ENCODE measurements around the gene BCL7A. TPM values are rescaled to one million over a fixed set of nuclear protein-coding genes. Genes with fewer than 3 reads are reported as not detected.

The BCL7A gene
- total and polyA plus RNA-seq, 2 experiments from 2014 or later: 12.7 to 14.9 TPM

GRCh38 chr12:122072031-122072970, 50.6 kb downstream of the BCL7A start:
- H2AFZ ChIP-seq: no peak overlapping the region
- no peaks in the 10 kb centered on the region for H3K9me2 ChIP-seq (ENCODE audit: insufficient read depth)
- H4K20me1 ChIP-seq (replicated peaks; ENCODE audit: insufficient read depth): no peaks in the 10 kb centered on the region
- no peak overlapping the region for H3K27ac Mint-ChIP-seq
- peak; percentile 38 for ATAC-seq
- peaks cover 12% of the 10 kb centered on the region; the same call in 2 of the 3 replicates for H3K36me3 Mint-ChIP-seq (ENCODE audit: low read depth)
- no peaks in the 10 kb centered on the region for H3K4me1 ChIP-seq (ENCODE audit: insufficient read depth)
- H3K9me3 Mint-ChIP-seq: no peaks in the 10 kb centered on the region
- no peak overlapping the region for H3K4me2 ChIP-seq
- H3K27me3 ChIP-seq (ENCODE audit: insufficient read depth): peaks cover 2% of the 10 kb centered on the region
- H3F3A ChIP-seq (replicated peaks; ENCODE audit: low read depth): 0 out of 2 replicates have a peak, but pooled peaks cover 2% of the 10 kb centered on the region
- H3K27ac ChIP-seq (ENCODE audit: low read depth): no peak overlapping the region
- H3K4me3 Mint-ChIP-seq: no peak overlapping the region; the same call in 2 of the 3 replicates
- H3K4me1 Mint-ChIP-seq: peaks cover 4% of the 10 kb centered on the region; the same call in 2 of the 3 replicates
- H3K27me3 Mint-ChIP-seq (ENCODE audit: insufficient read depth, low read depth, poor library complexity): peaks cover 2% of the 10 kb centered on the region
- no peaks in the 10 kb centered on the region for H3K79me2 ChIP-seq (replicated peaks; ENCODE audit: insufficient read depth)
- no peak for DNase-seq (ENCODE audit: low spot score)
- H3K36me3 ChIP-seq (ENCODE audit: insufficient read depth): no peaks in the 10 kb centered on the region
- no peak for TF ChIP-seq EZH2 (IDR thresholded peaks at IDR 0.05; ENCODE audit: low read depth, unreplicated experiment)
- no peak overlapping the region for H3K4me3 ChIP-seq

- no peak overlapping the region for H3K27ac Mint-ChIP-seq
- Histone ChIP-seq H3K36me3 (ENCODE audit: insufficient read depth) (no peaks in the 10 kb centered on the region), H3K79me2 (replicated peaks; ENCODE audit: insufficient read depth) (no peaks in the 10 kb centered on the region), H3K27me3 (ENCODE audit: insufficient read depth) (peaks cover 9% of the 10 kb centered on the region), H3K4me1 (ENCODE audit: insufficient read depth) (peaks cover 6% of the 10 kb centered on the region; the same call in 1 of the 2 replicates), H2AFZ (no peak overlapping the region), H3K9me2 (ENCODE audit: insufficient read depth) (no peaks in the 10 kb centered on the region), H3K4me3 (no peak overlapping the region), H3F3A (replicated peaks; ENCODE audit: low read depth) (0 out of 2 replicates have a peak, but pooled peaks cover 3% of the 10 kb centered on the region), H4K20me1 (replicated peaks; ENCODE audit: insufficient read depth) (no peaks in the 10 kb centered on the region), H3K4me2 (no peak overlapping the region), H3K27ac (ENCODE audit: low read depth) (no peak overlapping the region)
- ATAC-seq: no peak
- H3K4me1 Mint-ChIP-seq: peaks cover 4% of the 10 kb centered on the region; the same call in 2 of the 3 replicates
- H3K27me3 Mint-ChIP-seq (ENCODE audit: insufficient read depth, low read depth, poor library complexity): peaks cover 2% of the 10 kb centered on the region
- no peak for DNase-seq (ENCODE audit: low spot score)
- H3K4me3 Mint-ChIP-seq: no peak overlapping the region
- no peak for TF ChIP-seq ZNF331 (CRISPR knock-in tag; IDR thresholded peaks at IDR 0.05; ENCODE audit: low read depth)
- TF ChIP-seq CREB1 (CRISPR knock-in tag; IDR thresholded peaks at IDR 0.05; ENCODE audit: low read depth): no peak
- TF ChIP-seq ZNF114 (CRISPR knock-in tag; IDR thresholded peaks at IDR 0.05): no peak
- TF ChIP-seq EZH2 (IDR thresholded peaks at IDR 0.05; ENCODE audit: low read depth, unreplicated experiment): no peak
- TF ChIP-seq ETS1 (IDR thresholded peaks at IDR 0.05): no peak
- H3K36me3 Mint-ChIP-seq (ENCODE audit: low read depth): peaks cover 4% of the 10 kb centered on the region; the same call in 1 of the 3 replicates
- H3K9me3 Mint-ChIP-seq: no peaks in the 10 kb centered on the region
Observed at GRCh38 chr12:122073815-122074214, 52.1 kb downstream of the BCL7A start.

GRCh38 chr12:122076743-122077495, 55.2 kb downstream of the BCL7A start:
- no peaks in the 10 kb centered on the region; the same call in 2 of the 3 replicates for H3K9me3 Mint-ChIP-seq
- H3K4me3 ChIP-seq: no peak overlapping the region
- no peak overlapping the region for H3K27ac ChIP-seq (ENCODE audit: low read depth)
- H3K36me3 ChIP-seq (ENCODE audit: insufficient read depth): no peaks in the 10 kb centered on the region
- H3F3A ChIP-seq (replicated peaks; ENCODE audit: low read depth): 0 out of 2 replicates have a peak, but pooled peaks cover 3% of the 10 kb centered on the region
- no peak for DNase-seq (ENCODE audit: low spot score)
- no peaks in the 10 kb centered on the region for H3K9me2 ChIP-seq (ENCODE audit: insufficient read depth)
- H2AFZ ChIP-seq: no peak overlapping the region
- H3K4me2 ChIP-seq: no peak overlapping the region
- peaks cover 21% of the 10 kb centered on the region for H3K27me3 ChIP-seq (ENCODE audit: insufficient read depth)
- no peak overlapping the region for H3K27ac Mint-ChIP-seq
- no peak overlapping the region for H3K4me3 Mint-ChIP-seq
- peaks cover 19% of the 10 kb centered on the region for H3K79me2 ChIP-seq (replicated peaks; ENCODE audit: insufficient read depth)
- no peak for TF ChIP-seq ETS1 (IDR thresholded peaks at IDR 0.05)
- no peak for TF ChIP-seq ZNF331 (CRISPR knock-in tag; IDR thresholded peaks at IDR 0.05; ENCODE audit: low read depth)
- no peak for TF ChIP-seq NANOG (IDR thresholded peaks at IDR 0.05; ENCODE audit: borderline replicate concordance)
- no peak for TF ChIP-seq ZNF114 (CRISPR knock-in tag; IDR thresholded peaks at IDR 0.05)
- TF ChIP-seq STAT1 (IDR thresholded peaks at IDR 0.05; ENCODE audit: unreplicated experiment): no peak
- no peak for TF ChIP-seq JUNB (IDR thresholded peaks at IDR 0.05; ENCODE audit: unreplicated experiment)
- no peak for TF ChIP-seq CREB1 (CRISPR knock-in tag; IDR thresholded peaks at IDR 0.05; ENCODE audit: low read depth)
- TF ChIP-seq CTCF (conservative IDR thresholded peaks at IDR 0.05; ENCODE audit: low read depth in 2 of 2): no peak
- ATAC-seq: no peak
- peaks cover 26% of the 10 kb centered on the region; the same call in 1 of the 2 replicates for H3K4me1 ChIP-seq (ENCODE audit: insufficient read depth)
- peaks cover 25% of the 10 kb centered on the region for H3K4me1 Mint-ChIP-seq
- H3K36me3 Mint-ChIP-seq (ENCODE audit: low read depth): no peaks in the 10 kb centered on the region
- H4K20me1 ChIP-seq (replicated peaks; ENCODE audit: insufficient read depth): peaks cover 5% of the 10 kb centered on the region; the same call in 1 of the 2 replicates
- H3K27me3 Mint-ChIP-seq (ENCODE audit: insufficient read depth, low read depth, poor library complexity): peaks cover 19% of the 10 kb centered on the region
